T-cell (primary cell): ENCODE data around the gene CXCL5. TPM values are rescaled to one million over a fixed set of nuclear protein-coding genes. Genes with fewer than 3 reads are reported as not detected.

Experiments
- ATAC-seq, 4 experiments: fragments of 200-7000 bp in 3 of 4; fragments of 150-1000 bp in 1 of 4; cut with Tn5 transposase; replicated peaks in 1 of 4; 1 replicate in 3 of 4; 2 replicates in 1 of 4; pipeline ENCODE4 v1.10.0; 2021; ENCODE audit warnings: moderate library complexity in 3 of 4, mild to moderate bottlenecking in 2 of 4, moderate number of reproducible peaks in 1 of 4
- CTCF ChIA-PET, 2 donors: fragments of 300-600 bp; sonication (Branson Sonifier 250); formaldehyde crosslinking; loops; one replicate each; lab custom pipeline; 2022; ENCODE audit warnings: antibody characterized with exemption in 2 of 2; lab: Charles Lee
- POLR2A ChIA-PET, 2 donors: fragments of 300-600 bp; sonication (Branson Sonifier 250); formaldehyde crosslinking; loops; one replicate each; lab custom pipeline; 2022; ENCODE audit warnings: antibody characterized with exemption in 2 of 2; lab: Charles Lee
- DNase-seq, 35 experiments: peaks; one replicate each; pipeline versions ENCODE4 v3.0.0 to v3.0.0-alpha.2; 2013 to 2023
- H3K27ac ChIP-seq: one replicate; pipeline ENCODE4 v1.5.1; 2013; ENCODE audit warnings: low read length
- H3K27me3 ChIP-seq, 2 experiments: replicated peaks in 1 of 2; 1 replicate in 1 of 2; 2 replicates in 1 of 2; pipeline versions ENCODE4 v1.6.1 to v1.7.0; 2013; ENCODE audit warnings: low read length in 1 of 2, mixed read lengths in 1 of 2; ENCODE audit not compliant: control insufficient read depth in 2 of 2, insufficient read depth in 2 of 2; ENCODE audit errors: extremely low read depth in 1 of 2
- H3K36me3 ChIP-seq, 2 donors: 1 replicate in 1 of 2; 2 replicates in 1 of 2; pipeline versions ENCODE4 v1.6.1 to v1.7.0; 2013; ENCODE audit warnings: low read length in 1 of 2; ENCODE audit not compliant: control insufficient read depth in 2 of 2, insufficient read depth in 1 of 2; ENCODE audit errors: extremely low read depth in 1 of 2
- H3K4me1 ChIP-seq, 2 experiments: 1 replicate in 1 of 2; 2 replicates in 1 of 2; pipeline versions ENCODE4 v1.6.1 to v1.7.0; 2013; ENCODE audit warnings: low read length in 2 of 2, mixed read lengths in 1 of 2; ENCODE audit not compliant: insufficient read depth in 2 of 2, control insufficient read depth in 1 of 2; ENCODE audit errors: extremely low read depth in 1 of 2
- H3K4me3 ChIP-seq, 2 donors: 1 replicate in 1 of 2; 2 replicates in 1 of 2; pipeline versions ENCODE4 v1.5.1 to v1.7.0; 2013; ENCODE audit warnings: mild to moderate bottlenecking in 2 of 2, low read length in 1 of 2, moderate library complexity in 1 of 2; ENCODE audit not compliant: control insufficient read depth in 1 of 2; ENCODE audit errors: extremely low read depth in 1 of 2
- H3K9me3 ChIP-seq: 2 replicates; pipeline ENCODE4 v1.7.0; 2013
- H3K27ac Mint-ChIP-seq, 2 donors: one replicate each; pipeline ENCODE4 v1.8.0; 2020 to 2021; ENCODE audit warnings: mild to moderate bottlenecking in 2 of 2, mixed read lengths in 2 of 2
- H3K27me3 Mint-ChIP-seq, 2 donors: one replicate each; pipeline ENCODE4 v1.8.0; 2021 to 2022; ENCODE audit warnings: mixed read lengths in 2 of 2
- H3K36me3 Mint-ChIP-seq: one replicate; pipeline ENCODE4 v1.8.0; 2021; ENCODE audit warnings: mixed read lengths
- H3K4me1 Mint-ChIP-seq, 3 donors: one replicate each; pipeline ENCODE4 v1.8.0; 2020 to 2022; ENCODE audit warnings: mixed read lengths in 3 of 3, mild to moderate bottlenecking in 1 of 3
- H3K4me3 Mint-ChIP-seq, 3 donors: one replicate each; pipeline ENCODE4 v1.8.0; 2020 to 2022; ENCODE audit warnings: mild to moderate bottlenecking in 3 of 3, mixed read lengths in 3 of 3, moderate library complexity in 3 of 3
- H3K9me3 Mint-ChIP-seq, 3 donors: one replicate each; pipeline ENCODE4 v1.8.0; 2020 to 2022; ENCODE audit warnings: mixed read lengths in 3 of 3
- WGBS: methylation state at CpG from one replicate; pipeline ENCODE4 v1.1.5; 2013; ENCODE audit warnings: missing lambda C conversion rate; ENCODE audit not compliant: insufficient coverage; 5-methylcytosine and 5-hydroxymethylcytosine counted together
- total RNA-seq, 35 experiments: library from RNA in 6 of 35; stranded (reverse) in 6 of 35; fragments of 120-200 nt in 1 of 35; gene quantifications; one replicate each; pipeline versions ENCODE4 v1.2.1 to v1.2.4 and lab custom pipeline; 2013 to 2026

Gene CXCL5
- total RNA-seq, 5 donors from 2014 or later (not counting 1 experiment from before 2014, with no cell fraction given), result 0.43 TPM; not detected in 4

DNA sequence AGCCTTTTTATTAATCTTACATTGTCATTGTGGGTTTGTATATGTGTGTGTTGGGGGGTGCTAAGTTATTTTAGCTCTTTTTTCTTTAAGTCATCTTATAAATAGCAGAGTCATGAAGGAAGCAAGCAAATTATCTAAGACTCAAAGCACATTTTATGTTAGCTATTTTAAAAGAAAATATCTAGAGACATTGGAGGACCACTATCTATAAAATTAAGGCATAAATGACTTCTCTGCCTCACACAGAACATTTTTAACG lies 6.8 kb downstream of the CXCL5 start:
- ATAC-seq (no peak), DNase-seq (no peak)
- no peaks in the 10 kb centered on the region for H3K9me3 ChIP-seq
- POLR2A ChIA-PET, result no interaction called here
- WGBS, result no CpG with 5 or more reads among the region's 1 CpG
- Mint-ChIP-seq H3K27me3 (peaks cover 3 to 4% of the 10 kb centered on the region in 2 donors), H3K36me3 (no peaks in the 10 kb centered on the region), H3K9me3 (no peaks in the 10 kb centered on the region), H3K4me3 (no peak overlapping the region), H3K4me1 (no peaks in the 10 kb centered on the region), H3K27ac (no peak overlapping the region)
- no peaks in the 10 kb centered on the region for H3K4me1 ChIP-seq
- H3K27ac ChIP-seq, result no peak overlapping the region
- H3K27me3 ChIP-seq, result no peaks in the 10 kb centered on the region
- CTCF ChIA-PET, result no interaction called here
- H3K36me3 ChIP-seq, result no peaks in the 10 kb centered on the region
- H3K4me3 ChIP-seq, result no peak overlapping the region

- no CpG with 5 or more reads among the region's 9 CpGs for WGBS
- H3K9me3 ChIP-seq, result no peaks in the 10 kb centered on the region
- H3K36me3 ChIP-seq, result no peaks in the 10 kb centered on the region
- no peaks in the 10 kb centered on the region for H3K27me3 ChIP-seq
- Mint-ChIP-seq H3K4me1 (no peaks in the 10 kb centered on the region), H3K36me3 (no peaks in the 10 kb centered on the region), H3K27ac (no peak overlapping the region), H3K4me3 (no peak overlapping the region), H3K27me3 (peaks cover 3 to 4% of the 10 kb centered on the region in 2 donors), H3K9me3 (no peaks in the 10 kb centered on the region)
- no peak for DNase-seq
- CTCF ChIA-PET, result no interaction called here
- H3K4me1 ChIP-seq, result no peaks in the 10 kb centered on the region
- no peak overlapping the region for H3K4me3 ChIP-seq
- H3K27ac ChIP-seq, result no peak overlapping the region
- POLR2A ChIA-PET, result no interaction called here
- no peak for ATAC-seq
These were observed 7.3 kb downstream of the CXCL5 start for GRCh38 chr4:73990988-73991741.

DNA sequence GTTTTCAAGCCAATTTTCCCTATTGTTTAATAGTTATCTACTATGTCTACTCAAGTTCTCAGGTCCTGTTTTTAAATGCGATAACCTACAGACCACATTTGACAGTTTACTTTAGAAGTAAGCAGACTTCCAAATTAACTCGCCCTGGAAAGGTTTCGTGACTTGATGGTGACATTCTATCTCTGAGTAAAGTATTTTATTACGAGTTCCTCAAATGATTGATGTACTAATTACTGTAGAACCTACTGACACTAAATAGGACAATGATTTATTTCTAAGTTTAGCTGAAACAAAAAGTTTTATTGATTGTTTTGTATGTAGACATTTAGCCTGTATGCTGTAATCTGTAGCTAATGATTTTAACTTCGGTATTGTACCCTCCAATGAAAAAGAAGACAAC lies 8.5 kb downstream of the CXCL5 start:
- WGBS, result no CpG with 5 or more reads among the region's 5 CpGs
- Histone ChIP-seq H3K36me3 (no peaks in the 10 kb centered on the region), H3K4me1 (no peaks in the 10 kb centered on the region), H3K27me3 (no peaks in the 10 kb centered on the region), H3K9me3 (no peaks in the 10 kb centered on the region), H3K4me3 (no peak overlapping the region), H3K27ac (no peak overlapping the region)
- peaks cover 2 to 4% of the 10 kb centered on the region in 2 donors for H3K27me3 Mint-ChIP-seq
- POLR2A ChIA-PET, result no interaction called here
- CTCF ChIA-PET, result interaction anchor here in 1 of 2 donors (0.6 kb wide), 1 partner anchor 103 kb away, joined by 3 read pairs; no protein-coding TSS in a partner anchor
- DNase-seq (no peak), ATAC-seq (no peak)
- no peak overlapping the region for H3K4me3 Mint-ChIP-seq
- no peaks in the 10 kb centered on the region for H3K4me1 Mint-ChIP-seq
- no peaks in the 10 kb centered on the region for H3K36me3 Mint-ChIP-seq
- no peak overlapping the region for H3K27ac Mint-ChIP-seq
- no peaks in the 10 kb centered on the region for H3K9me3 Mint-ChIP-seq

- H3K4me3 ChIP-seq, result no peak overlapping the region
- POLR2A ChIA-PET, result no interaction called here
- ATAC-seq (no peak), DNase-seq (no peak)
- H3K4me1 ChIP-seq, result no peaks in the 10 kb centered on the region
- no peak overlapping the region for H3K27ac ChIP-seq
- H3K9me3 Mint-ChIP-seq, result no peaks in the 10 kb centered on the region
- no peak overlapping the region for H3K27ac Mint-ChIP-seq
- H3K4me3 Mint-ChIP-seq, result no peak overlapping the region
- H3K27me3 ChIP-seq, result no peaks in the 10 kb centered on the region
- WGBS, result no CpG with 5 or more reads among the region's 3 CpGs
- no peaks in the 10 kb centered on the region for H3K36me3 Mint-ChIP-seq
- no peaks in the 10 kb centered on the region for H3K36me3 ChIP-seq
- no peaks in the 10 kb centered on the region for H3K4me1 Mint-ChIP-seq
- no peaks in the 10 kb centered on the region for H3K9me3 ChIP-seq
- H3K27me3 Mint-ChIP-seq, result peaks cover 0 to under 1% of the 10 kb centered on the region in 2 donors
- CTCF ChIA-PET, result interaction anchor here in 1 of 2 donors (0.6 kb wide), 1 partner anchor 1279 kb away, joined by 3 read pairs; no protein-coding TSS in a partner anchor
These were observed 9.4 kb downstream of the CXCL5 start for GRCh38 chr4:73989031-73989430.

DNA sequence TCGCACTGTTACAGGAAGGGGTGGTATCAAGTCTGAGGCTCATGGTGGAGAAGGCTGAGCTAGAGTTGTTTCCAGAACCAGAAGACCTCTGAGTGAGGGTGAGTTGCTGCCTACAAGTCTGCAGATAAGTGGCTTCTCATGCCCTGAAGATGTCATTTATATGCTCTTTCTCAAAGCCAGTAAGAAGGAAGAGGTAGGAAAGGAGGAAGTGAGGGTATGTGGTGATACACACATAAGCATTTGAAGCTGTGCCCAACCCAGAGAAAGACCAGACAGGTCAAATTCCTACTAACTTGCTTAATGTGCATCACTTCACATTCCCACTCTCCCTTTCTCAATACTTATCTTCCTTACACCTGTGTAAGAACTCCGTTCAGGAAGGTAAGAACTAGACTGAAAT lies 10.4 kb downstream of the CXCL5 start, which contains the start of gene PPBP:
Gene PPBP (minus strand): TSS at position 130 of the 400 bp plus-strand sequence. CDS start 87 bp downstream, at position 43.
- no peak within 1 kb of the TSS for H3K4me3 Mint-ChIP-seq

GRCh38 chr4:73985528-73985852 lies 13.0 kb downstream of the CXCL5 start:
- no peaks in the 10 kb centered on the region for H3K9me3 Mint-ChIP-seq
- no peaks in the 10 kb centered on the region for H3K4me1 ChIP-seq
- H3K36me3 ChIP-seq, result no peaks in the 10 kb centered on the region
- no peak for ATAC-seq
- POLR2A ChIA-PET, result no interaction called here
- H3K4me1 Mint-ChIP-seq, result no peaks in the 10 kb centered on the region
- no peak for DNase-seq
- CTCF ChIA-PET, result no interaction called here
- no peak overlapping the region for H3K27ac Mint-ChIP-seq
- peaks cover 0 to 5% of the 10 kb centered on the region in 2 experiments for H3K27me3 ChIP-seq
- H3K4me3 Mint-ChIP-seq, result no peak overlapping the region
- H3K9me3 ChIP-seq, result no peaks in the 10 kb centered on the region
- H3K27ac ChIP-seq, result no peak overlapping the region
- WGBS, result no CpG with 5 or more reads among the region's 1 CpG
- H3K4me3 ChIP-seq, result no peak overlapping the region
- H3K36me3 Mint-ChIP-seq, result no peaks in the 10 kb centered on the region
- H3K27me3 Mint-ChIP-seq, result peaks cover 5 to 11% of the 10 kb centered on the region in 2 donors

More for the DNA sequence above, 10.4 kb downstream of the CXCL5 start, which contains the start of gene PPBP:
- Histone ChIP-seq H3K27me3 (no peaks in the 10 kb centered on the region), H3K27ac (no peak within 1 kb of the TSS), H3K36me3 (no peaks in the 10 kb centered on the region), H3K9me3 (no peaks in the 10 kb centered on the region), H3K4me3 (no peak within 1 kb of the TSS), H3K4me1 (no peaks in the 10 kb centered on the region)
- CTCF ChIA-PET, result no interaction called here
- no peak for ATAC-seq
- no peak for DNase-seq
- H3K27me3 Mint-ChIP-seq, result no peaks in the 10 kb centered on the region
- WGBS, result 78% methylated on average over 1 of the region's 2 CpGs
- H3K36me3 Mint-ChIP-seq, result no peaks in the 10 kb centered on the region
- H3K9me3 Mint-ChIP-seq, result no peaks in the 10 kb centered on the region
- POLR2A ChIA-PET, result no interaction called here
- no peaks in the 10 kb centered on the region for H3K4me1 Mint-ChIP-seq
- H3K27ac Mint-ChIP-seq, result no peak within 1 kb of the TSS
